Right forelimb (tissue), 1 donor: Measurements from ENCODE around the gene SKIC2.

Source experiments
- DNase-seq: peaks from one replicate; pipeline ENCODE4 v3.0.0-alpha.2; 2018

Gene SKIC2

DNA sequence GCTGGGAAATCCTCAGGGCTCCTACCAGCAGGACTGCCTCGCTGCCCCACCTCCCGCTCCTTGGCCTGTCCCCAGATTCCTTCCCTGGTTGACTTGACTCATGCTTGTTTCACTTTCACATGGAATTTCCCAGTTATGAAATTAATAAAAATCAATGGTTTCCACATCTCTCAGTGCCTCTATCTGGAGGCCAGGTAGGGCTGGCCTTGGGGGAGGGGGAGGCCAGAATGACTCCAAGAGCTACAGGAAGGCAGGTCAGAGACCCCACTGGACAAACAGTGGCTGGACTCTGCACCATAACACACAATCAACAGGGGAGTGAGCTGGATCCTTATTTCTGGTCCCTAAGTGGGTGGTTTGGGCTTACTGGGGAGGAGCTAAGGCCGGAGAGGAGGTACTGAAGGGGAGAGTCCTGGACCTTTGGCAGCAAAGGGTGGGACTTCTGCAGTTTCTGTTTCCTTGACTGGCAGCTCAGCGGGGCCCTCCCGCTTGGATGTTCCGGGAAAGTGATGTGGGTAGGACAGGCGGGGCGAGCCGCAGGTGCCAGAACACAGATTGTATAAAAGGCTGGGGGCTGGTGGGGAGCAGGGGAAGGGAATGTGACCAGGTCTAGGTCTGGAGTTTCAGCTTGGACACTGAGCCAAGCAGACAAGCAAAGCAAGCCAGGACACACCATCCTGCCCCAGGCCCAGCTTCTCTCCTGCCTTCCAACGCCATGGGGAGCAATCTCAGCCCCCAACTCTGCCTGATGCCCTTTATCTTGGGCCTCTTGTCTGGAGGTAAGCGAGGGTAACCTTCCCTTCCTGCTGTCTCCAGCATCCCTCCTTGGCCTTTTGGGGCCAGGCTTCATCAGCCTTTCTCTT lies 13.2 kb upstream of the SKIC2 start, which contains the start of gene CFB:
Gene CFB, plus strand, starts transcription at position 589 of the 863 bp plus-strand sequence. Its CDS starts 127 bp downstream, at position 716.
- peak; percentile 60 for DNase-seq

DNA sequence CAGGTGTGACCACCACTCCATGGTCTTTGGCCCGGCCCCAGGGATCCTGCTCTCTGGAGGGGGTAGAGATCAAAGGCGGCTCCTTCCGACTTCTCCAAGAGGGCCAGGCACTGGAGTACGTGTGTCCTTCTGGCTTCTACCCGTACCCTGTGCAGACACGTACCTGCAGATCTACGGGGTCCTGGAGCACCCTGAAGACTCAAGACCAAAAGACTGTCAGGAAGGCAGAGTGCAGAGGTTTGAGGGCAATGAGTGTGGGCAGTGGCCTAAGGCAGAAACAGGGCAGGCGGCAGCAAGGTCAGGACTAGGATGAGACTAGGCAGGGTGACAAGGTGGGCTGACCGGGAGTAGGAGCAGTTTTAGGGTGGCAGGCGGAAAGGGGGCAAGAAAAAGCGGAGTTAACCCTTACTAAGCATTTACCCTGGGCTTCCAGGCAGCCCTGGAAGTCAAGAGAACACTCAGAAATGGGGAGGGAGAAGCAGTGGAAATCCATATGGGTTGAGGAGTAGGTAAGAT lies 12.5 kb upstream of the SKIC2 start:
- DNase-seq, result no peak

DNA sequence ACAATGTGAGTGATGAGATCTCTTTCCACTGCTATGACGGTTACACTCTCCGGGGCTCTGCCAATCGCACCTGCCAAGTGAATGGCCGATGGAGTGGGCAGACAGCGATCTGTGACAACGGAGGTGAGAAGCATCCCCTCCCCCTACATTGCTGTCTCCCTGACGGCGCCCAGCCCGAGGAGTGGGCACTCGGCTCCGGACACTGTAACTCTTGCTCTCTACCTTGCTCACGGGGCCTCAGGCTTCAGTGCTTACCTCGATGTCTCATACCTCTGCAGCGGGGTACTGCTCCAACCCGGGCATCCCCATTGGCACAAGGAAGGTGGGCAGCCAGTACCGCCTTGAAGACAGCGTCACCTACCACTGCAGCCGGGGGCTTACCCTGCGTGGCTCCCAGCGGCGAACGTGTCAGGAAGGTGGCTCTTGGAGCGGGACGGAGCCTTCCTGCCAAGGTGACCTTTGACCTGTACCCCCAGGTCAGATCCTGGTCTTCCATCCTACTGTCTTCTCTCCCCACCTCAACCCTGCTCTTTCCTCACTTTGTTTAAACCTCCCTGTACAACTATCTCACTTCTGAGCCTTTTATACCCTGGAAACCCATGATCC lies 11.8 kb upstream of the SKIC2 start:
- no peak for DNase-seq

DNA sequence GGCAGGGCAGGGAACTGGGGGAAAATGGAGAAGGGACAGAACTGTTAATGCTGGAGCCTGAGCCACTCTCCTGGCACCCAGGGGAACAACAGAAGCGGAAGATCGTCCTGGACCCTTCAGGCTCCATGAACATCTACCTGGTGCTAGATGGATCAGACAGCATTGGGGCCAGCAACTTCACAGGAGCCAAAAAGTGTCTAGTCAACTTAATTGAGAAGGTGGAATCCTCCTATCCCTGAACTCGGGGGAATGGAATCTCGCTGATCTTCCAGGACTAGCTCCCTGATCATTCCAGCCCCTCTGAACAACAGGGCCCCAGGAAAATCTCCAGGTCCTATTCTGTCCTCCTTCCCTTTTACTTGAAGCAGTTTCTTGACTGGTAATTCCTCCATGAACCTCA lies 11.1 kb upstream of the SKIC2 start:
- no peak for DNase-seq

DNA sequence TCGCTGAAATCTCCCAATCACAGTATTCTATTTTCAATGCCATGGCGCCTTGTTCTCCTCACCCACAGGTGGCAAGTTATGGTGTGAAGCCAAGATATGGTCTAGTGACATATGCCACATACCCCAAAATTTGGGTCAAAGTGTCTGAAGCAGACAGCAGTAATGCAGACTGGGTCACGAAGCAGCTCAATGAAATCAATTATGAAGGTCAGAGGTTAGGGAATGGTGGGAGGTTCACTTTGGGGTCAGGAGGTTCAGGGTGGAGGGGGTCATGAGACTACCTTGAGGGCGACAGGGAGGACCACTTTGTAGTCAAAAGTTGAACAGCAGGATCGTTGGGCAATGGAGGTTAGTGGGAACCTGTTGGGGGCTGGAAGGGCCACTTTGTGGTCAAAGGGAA lies 10.7 kb upstream of the SKIC2 start:
- no peak for DNase-seq

DNA sequence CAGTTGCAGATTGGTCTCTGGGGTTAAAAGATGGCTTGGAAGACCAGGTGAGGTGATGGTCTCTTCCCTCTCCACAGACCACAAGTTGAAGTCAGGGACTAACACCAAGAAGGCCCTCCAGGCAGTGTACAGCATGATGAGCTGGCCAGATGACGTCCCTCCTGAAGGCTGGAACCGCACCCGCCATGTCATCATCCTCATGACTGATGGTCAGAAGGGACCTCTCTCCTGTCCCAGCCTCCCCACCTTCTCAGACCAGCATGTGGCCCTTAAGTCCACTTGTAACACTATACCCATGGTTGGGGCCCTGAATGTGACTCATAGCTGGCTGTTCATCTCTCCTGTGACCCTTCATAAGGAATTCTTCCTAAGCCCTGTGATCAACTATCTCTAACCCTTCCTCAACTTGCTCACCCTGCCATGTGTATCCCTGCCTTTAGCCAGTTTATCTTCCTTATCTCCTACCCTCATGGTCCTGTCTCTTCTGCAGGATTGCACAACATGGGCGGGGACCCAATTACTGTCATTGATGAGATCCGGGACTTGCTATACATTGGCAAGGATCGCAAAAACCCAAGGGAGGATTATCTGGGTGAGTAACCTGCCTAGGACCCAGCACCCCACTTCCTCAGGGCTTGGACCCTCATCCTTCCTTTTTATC lies 10.1 kb upstream of the SKIC2 start:
- DNase-seq, result no peak

DNA sequence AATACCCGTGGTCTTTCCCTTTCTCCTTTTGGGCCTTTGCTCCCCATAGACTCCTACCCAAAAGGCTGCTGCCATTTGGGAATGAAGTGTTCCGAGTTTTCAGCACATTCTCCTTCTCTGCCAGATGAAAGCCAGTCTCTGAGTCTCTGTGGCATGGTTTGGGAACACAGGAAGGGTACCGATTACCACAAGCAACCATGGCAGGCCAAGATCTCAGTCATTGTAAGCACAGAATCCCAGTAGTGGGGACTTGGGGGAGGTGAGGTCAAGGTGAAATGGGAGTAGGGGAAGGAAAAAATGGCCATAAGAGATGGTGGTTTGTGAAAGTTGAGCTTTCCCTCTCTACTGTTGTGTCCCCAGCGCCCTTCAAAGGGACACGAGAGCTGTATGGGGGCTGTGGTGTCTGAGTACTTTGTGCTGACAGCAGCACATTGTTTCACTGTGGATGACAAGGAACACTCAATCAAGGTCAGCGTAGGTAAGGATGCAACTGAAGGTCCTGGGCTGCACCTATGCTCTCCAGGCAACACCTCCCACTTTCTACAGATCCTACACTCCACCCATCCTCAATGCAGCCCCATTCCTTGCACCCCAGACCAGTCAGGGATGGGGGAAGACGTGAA lies 8.9 kb upstream of the SKIC2 start:
- no peak for DNase-seq

DNA sequence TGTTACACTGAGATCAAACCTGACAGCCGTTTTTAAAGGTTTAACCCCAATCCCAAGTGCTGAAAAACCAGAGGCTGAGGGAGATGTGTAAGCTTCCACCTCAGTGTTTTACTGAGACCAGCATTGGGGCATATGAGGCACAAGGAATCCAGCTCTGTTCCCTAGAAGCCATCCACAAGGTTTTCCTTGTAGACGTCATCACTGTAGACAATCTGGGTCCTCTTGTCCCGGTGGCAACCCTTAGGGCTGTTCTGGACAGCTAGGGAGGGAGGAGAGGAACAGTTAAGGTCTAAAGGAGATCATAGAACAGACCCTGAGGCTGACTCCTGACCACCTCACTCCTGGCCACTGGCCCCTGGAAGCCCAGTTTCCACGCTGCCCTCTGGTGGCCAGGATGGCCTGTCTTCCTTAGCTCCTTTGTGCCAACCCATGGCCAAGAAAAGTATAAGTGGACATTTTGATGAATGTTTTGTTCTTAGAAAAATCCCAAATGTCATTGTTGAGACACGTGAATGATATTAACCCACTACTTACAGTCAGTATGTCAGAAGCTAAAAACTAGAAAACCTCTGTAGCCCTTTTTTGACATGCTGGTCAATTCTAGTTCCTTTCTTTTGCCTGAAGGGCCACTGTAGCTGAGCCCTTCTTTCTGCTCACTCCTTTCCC lies 6.7 kb upstream of the SKIC2 start:
- no peak for DNase-seq

DNA sequence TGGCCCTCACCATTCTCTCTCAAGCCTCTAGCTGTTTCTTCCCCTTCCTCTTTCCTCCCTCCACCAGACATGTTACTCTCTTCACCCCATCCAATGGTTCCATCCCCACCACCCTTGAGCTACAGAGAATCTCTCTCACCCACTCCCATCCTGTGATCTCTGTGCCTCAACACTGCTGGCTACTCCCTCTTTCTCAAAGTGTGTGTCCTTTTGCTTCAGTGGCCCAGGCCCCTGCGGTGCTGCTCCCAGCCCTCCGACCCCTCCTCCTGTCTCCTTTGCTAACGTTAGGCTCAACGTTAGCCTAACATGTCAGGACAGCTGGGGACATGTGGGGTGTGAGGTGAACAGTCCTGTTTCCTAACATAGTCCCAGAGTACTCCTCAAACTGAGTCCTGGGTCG lies 6.1 kb upstream of the SKIC2 start:
- DNase-seq, result no peak

DNA sequence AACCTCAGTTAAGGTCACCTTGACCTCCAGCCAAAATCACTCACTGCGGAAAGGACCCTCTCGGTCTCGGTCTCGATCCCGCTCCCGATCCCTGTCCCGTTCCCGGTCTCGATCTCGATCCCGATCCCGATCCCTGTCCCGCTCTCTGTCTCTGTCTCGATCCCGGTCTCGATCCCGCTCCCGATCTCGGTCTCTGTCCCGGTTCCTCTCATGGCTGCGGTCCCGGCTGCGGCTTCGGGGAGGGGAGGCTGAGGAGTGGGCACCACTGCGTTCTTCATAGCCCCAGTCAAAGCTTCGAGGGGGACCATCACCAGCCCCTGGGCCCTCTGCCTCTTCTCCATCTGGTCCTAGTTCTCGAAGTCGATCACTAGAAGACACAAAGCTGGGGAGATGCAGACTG lies 4.5 kb upstream of the SKIC2 start:
- DNase-seq, result no peak

DNA sequence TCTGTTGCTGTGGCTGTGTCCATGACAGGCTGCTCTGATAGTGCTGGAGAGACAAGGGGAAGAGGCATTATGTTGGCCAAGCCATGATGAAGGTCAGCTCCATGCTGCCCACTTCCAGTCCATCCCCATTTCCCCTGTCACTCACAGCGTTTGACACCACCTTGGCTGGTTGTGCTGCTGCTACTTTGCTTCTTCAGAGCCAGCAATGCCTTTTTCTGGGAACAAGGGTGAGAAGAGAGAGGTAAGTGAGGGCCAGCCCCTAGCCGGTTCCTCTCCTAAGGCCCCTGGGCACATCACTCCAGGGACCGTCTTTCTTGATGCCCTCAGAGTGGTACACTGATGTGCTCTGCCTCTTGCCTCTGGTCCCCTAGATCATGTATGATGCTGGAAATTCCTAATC lies 2.2 kb upstream of the SKIC2 start:
- no peak for DNase-seq

DNA sequence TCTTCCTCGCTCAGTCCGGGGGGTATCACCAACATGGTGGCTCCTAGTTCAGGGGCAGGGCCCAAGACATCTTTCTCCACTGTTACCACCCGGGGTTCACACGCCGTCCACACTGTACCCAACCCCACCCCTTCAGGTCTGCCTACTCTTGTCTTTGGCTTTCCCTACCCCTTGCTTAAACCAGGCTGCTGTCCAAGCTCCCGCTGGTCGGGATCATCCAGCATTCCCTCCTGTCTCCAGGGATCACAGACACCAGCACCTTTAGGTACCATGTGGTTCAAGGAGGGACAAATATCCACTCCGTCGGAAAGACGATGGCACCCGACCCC lies 599 bp upstream of the SKIC2 start:
- DNase-seq, result no peak

DNA sequence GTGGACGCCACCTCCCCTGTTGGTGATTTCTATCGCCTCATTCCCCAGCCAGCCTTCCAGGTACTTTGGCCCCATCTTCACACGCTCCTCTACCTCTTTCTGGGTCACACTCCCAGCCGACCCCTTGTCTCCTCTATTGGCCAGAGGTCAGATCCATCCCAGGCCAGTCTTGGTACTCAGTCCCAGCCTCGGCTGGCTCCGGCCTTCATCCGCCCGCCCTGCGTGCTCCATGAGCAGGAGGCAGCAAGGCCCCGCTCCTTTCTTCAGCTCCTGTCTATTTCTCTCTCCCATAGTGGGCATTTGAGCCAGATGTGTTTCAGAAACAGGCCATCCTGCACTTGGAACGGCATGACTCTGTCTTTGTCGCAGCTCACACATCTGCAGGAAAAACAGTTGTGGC lies 2.6 kb downstream of the SKIC2 start:
- DNase-seq, result no peak

DNA sequence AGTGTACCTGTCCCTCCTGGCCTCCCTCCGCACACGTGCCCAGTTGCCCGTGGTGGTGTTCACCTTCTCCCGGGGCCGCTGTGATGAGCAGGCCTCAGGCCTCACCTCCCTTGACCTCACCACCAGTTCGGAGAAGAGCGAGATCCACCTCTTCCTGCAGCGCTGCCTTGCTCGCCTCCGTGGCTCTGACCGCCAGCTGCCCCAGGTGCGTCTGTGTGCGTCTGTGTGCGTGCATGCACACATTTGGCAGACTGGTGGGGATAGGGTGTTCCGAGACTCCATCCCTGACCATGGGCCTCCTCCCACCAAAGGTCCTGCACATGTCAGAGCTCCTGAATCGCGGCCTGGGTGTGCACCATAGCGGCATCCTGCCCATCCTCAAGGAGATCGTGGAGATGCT lies 4.9 kb downstream of the SKIC2 start:
- DNase-seq, result no peak

DNA sequence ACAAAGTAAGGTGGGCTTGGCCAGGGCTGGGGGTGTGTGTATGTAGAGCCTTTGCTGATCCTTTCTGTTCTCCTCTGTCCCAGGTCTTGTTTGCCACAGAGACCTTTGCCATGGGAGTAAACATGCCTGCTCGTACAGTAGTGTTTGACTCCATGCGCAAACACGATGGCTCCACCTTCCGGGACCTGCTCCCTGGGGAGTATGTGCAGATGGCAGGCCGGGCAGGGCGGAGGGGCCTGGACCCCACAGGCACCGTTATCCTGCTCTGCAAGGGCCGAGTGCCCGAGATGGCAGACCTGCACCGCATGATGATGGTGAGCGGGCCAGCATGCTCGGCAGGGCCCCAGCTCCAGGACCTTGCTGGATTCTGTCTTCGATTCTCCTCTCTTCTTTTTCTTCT lies 6.7 kb downstream of the SKIC2 start:
- DNase-seq, result no peak

DNA sequence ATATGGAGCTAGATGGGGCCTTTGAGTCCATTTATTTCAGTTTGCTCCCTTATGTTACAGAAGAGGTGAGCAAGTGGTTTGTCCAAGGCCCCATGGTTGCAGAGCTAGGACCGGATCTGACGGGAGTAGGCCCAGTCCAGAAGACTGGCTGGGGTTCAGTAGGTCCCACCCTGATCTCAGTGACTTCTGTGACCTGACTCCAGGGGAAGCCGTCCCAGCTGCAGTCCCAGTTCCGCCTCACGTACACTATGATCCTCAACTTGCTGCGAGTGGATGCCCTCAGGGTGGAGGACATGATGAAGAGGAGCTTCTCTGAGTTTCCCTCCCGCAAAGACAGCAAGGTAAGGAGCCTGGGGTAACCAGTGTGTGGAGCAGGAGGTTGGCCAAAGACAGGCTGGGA lies 7.5 kb downstream of the SKIC2 start:
- DNase-seq, result no peak

DNA sequence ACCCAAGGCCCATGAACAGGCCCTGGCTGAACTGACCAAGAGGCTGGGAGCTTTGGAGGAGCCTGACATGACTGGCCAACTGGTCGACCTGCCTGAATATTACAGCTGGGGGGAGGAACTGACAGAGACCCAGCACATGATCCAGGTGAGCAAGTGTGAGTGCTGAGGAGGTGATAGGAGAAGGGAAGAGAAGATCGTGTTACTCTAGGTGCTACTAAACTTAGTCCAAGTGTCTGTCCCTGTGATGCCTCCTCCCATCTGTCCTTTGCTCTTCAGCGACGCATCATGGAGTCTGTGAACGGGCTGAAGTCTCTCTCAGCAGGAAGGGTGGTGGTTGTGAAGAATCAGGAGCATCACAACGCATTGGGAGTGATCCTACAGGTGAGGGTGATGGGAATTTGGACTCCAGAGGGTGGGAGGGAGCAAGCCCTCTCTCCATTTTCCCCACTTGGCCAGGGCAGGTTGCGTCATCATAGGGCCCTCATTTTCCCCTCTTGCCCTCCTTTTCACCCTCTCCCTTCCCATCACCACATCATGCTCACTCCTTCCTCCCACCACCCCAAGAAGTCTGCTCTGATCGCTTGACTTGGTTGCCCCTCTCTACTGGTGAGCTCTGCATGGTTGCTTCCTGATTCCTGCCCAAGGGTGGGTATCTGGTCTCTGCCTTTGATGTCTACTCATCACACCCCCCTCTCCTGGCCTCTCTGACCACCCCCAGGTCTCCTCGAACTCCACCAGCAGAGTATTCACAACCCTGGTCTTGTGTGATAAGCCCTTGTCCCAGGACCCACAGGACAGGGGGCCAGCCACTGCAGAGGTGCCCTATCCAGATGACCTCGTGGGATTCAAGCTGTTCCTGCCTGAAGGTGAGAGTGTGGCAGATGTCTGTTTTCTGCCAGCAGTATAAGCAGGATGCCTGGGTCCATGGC lies 8.3 kb downstream of the SKIC2 start:
- DNase-seq, result no peak

DNA sequence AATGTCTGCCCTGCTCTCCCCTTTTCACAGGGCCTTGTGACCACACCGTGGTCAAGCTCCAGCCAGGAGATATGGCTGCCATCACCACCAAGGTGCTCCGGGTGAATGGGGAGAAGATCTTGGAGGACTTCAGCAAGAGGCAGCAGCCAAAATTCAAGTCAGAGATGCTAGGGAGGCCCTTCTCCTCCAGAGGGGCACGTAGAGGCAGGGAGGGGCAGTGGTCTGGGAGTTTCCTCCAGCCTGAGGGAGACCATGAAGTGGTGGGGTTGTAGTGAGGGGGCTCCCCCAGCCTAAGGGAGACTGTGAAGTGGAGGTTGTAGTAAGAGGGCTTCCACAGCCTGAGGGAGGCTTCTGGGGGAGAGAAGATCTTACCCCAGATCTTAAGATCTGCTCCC lies 8.9 kb downstream of the SKIC2 start:
- no peak for DNase-seq

DNA sequence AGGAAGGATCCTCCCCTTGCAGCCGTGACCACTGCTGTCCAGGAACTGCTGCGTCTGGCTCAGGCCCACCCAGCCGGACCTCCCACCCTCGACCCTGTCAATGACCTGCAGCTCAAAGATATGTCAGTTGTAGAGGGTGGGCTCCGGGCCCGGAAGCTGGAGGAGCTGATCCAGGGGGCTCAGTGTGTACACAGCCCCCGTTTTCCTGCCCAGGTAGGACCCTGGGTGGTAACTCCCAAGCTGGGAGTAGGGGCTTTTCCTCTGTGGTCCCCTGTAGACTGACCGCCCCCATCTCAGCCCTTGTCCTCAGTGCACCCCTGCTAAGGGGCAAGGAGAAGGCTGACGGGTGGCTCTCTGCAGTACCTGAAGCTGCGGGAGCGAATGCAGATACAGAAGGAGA lies 9.4 kb downstream of the SKIC2 start:
- DNase-seq, result no peak

DNA sequence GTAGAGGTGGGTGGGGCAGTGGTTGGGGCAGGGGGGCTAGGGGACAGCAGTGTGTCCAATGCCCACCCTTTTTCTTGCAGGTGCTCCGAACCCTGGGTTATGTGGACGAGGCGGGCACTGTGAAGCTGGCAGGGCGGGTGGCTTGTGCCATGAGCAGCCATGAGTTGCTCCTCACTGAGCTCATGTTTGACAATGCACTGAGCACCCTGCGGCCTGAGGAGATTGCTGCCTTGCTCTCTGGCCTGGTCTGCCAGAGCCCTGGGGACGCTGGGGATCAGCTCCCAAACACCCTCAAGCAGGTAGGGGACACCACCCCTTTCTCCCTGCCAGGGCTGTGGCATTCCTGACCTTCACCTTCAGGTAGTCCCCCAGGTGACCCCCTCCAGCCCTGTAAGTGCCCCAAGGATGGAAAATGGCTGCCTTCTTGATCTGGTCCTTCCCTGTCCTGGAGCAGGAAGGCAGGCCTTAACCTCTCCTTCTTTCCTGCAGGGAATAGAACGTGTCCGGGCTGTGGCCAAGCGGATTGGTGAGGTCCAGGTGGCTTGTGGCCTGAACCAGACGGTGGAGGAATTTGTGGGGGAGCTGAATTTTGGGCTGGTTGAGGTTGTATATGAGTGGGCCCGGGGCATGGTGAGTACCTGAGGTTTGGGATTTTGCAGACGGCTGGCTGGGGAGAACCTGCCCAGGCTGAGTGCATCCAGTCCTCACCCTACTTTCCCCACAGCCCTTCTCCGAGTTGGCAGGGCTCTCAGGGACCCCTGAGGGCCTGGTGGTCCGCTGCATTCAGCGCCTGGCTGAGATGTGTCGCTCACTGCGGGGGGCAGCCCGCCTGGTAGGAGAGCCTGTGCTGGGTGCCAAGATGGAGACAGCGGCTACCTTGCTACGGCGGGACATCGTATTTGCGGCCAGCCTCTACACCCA lies 10.1 kb downstream of the SKIC2 start:
- DNase-seq, result no peak
